Epithelial cell of proximal tubule (primary cell): ENCODE data around the gene VAV3. TPM values are rescaled to one million over a fixed set of nuclear protein-coding genes. Genes with fewer than 3 reads are reported as not detected.
A peak's percentile ranks its signal among the peaks of the same experiment; 100 is the strongest.

ENCODE experiments used
- DNase-seq: peaks from one replicate; pipeline ENCODE4 v3.0.0-alpha.2; 2011; ENCODE audit warnings: low read depth
- H3K4me3 ChIP-seq: 2 replicates; pipeline ENCODE4 v1.5.1; 2011; ENCODE audit warnings: low read depth, mild to moderate bottlenecking, low read length
- CTCF ChIP-seq: conservative IDR thresholded peaks from 2 replicates; pipeline ENCODE4 v1.5.1; 2012; ENCODE audit warnings: low read depth, mild to moderate bottlenecking, low read length
- total RNA-seq: library from RNA; depleted of rRNA; stranded (reverse); fragments of >200 nt; gene quantifications from 2 replicates; pipeline ENCODE4 v1.2.3, GENCODE V29; 2015

Gene VAV3
- total RNA-seq, 1 donor from 2014 or later = 9.7 TPM

- no peak for TF ChIP-seq CTCF
- no peak overlapping the region for H3K4me3 ChIP-seq
- DNase-seq = no peak
Measured at GRCh38 chr1:107771377-107771776, 193.6 kb downstream of the VAV3 start.

GRCh38 chr1:107767156-107767582 lies 197.8 kb downstream of the VAV3 start:
- no peak for TF ChIP-seq CTCF
- no peak for DNase-seq
- no peak overlapping the region for H3K4me3 ChIP-seq

GRCh38 chr1:107766533-107766932 lies 198.4 kb downstream of the VAV3 start:
- H3K4me3 ChIP-seq = no peak overlapping the region
- TF ChIP-seq CTCF = no peak
- no peak for DNase-seq

GRCh38 chr1:107762751-107763390 lies 202.1 kb downstream of the VAV3 start:
- DNase-seq = no peak
- no peak overlapping the region for H3K4me3 ChIP-seq
- no peak for TF ChIP-seq CTCF

GRCh38 chr1:107760065-107760464 lies 204.9 kb downstream of the VAV3 start:
- TF ChIP-seq CTCF = no peak
- DNase-seq = no peak
- H3K4me3 ChIP-seq = no peak overlapping the region

GRCh38 chr1:107750364-107750959 lies 214.5 kb downstream of the VAV3 start:
- no peak overlapping the region for H3K4me3 ChIP-seq
- DNase-seq = no peak
- TF ChIP-seq CTCF = peak; percentile 91

- no peak overlapping the region for H3K4me3 ChIP-seq
- TF ChIP-seq CTCF = peak; percentile 64
- no peak for DNase-seq
Measured at GRCh38 chr1:107748531-107748930, 216.4 kb downstream of the VAV3 start.
